GM18868 (cell line): Measurements from ENCODE around the gene STUB1.
A peak's percentile ranks its signal among the peaks of the same experiment; 100 is the strongest.

ENCODE experiments used
- ATAC-seq: cut with Tn5 transposase; IDR thresholded peaks from one replicate; pipeline ENCODE4 v1.9.1; 2021; ENCODE audit warnings: mild to moderate bottlenecking, moderate library complexity; ENCODE audit not compliant: unreplicated experiment

STUB1 gene

DNA sequence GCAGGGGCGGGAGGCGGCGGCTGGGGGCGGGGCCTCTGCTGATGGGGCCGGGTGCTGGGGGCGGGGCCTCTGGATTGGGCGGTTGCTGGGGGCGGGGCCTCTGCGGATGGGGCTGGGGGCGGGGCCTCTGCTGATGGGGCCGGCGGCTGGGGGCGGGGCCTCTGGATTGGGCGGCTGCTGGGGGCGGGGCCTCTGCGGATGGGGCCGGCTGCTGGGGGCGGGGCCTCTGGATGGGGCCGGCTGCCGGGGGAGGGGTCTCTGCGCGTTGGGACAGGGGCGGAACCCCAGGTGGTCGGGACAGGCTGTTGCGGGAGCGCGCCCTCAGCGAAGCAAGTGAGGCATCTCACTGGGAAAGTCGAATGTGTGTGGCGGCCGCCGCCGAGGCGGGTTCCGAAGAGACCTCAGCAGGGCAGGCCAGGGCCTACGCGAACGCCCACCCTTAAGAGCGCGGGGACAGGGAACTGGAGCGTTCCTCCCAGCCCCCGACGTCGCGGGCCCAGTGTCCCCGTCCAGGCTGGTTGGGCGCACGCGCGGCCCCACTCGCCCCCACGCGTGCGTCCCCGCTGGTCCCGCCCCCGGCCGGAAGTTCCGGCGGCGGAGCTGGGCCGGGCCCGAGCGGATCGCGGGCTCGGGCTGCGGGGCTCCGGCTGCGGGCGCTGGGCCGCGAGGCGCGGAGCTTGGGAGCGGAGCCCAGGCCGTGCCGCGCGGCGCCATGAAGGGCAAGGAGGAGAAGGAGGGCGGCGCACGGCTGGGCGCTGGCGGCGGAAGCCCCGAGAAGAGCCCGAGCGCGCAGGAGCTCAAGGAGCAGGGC is at the start of gene STUB1:
TSS of gene STUB1 (plus strand) at position 597 of the 811 bp plus-strand sequence. CDS start at position 713, 116 bp downstream.
- ATAC-seq, result peak; percentile 37

DNA sequence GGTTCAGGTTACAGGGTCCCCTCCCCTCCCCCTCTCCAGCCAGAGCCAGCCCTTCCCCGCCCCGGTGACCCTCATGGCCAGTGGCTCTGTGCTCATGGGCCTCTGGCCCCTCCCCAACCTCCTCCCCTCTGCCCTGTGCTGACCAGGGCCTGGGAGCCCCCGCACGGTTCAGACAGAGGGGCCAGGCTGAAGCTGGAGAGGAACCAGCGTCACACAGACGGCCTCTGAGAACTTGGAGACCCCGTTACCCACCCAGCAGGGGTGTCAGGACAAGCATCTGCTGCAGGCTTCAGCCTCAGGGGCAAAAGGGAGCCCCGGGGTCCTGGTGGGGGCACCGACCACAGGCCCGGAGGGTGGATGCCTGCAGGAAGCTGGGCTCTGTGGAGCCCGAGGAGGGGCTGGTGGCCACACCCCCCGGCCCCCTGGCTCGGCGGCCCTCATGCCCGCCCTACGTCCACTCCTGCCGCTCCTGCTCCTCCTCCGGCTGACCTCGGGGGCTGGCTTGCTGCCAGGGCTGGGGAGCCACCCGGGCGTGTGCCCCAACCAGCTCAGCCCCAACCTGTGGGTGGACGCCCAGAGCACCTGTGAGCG is 49.3 kb upstream of the STUB1 start, which contains the start of gene WFIKKN1:
TSS of gene WFIKKN1 (plus strand) at position 171 of the 591 bp plus-strand sequence. CDS start at position 440, 269 bp downstream.
- ATAC-seq, result no peak

DNA sequence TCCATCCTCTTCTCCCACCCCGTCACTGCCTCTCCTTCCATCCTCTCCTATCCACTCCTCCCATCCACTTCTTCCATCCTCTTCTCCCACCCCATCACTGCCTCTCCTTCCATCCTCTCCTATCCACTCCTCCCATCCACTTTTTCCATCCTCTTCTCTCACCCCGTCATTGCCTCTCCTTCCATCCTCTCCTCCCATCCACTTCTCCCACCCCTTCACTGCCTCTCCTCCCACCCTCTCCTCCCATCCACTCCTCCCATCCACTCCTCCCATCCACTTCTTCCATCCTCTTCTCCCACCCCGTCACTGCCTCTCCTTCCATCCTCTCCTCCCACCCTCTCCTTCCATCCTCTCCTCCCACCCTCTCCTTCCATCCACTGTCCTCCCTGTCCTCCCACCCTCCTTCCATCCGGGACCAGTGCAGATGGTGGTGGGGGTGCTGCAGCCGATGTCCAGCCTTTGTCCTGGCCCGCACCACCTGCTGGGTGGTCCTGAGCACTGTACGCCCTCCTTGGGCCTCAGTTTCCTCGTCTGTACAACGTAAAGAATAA is 48.3 kb upstream of the STUB1 start:
- no peak for ATAC-seq

DNA sequence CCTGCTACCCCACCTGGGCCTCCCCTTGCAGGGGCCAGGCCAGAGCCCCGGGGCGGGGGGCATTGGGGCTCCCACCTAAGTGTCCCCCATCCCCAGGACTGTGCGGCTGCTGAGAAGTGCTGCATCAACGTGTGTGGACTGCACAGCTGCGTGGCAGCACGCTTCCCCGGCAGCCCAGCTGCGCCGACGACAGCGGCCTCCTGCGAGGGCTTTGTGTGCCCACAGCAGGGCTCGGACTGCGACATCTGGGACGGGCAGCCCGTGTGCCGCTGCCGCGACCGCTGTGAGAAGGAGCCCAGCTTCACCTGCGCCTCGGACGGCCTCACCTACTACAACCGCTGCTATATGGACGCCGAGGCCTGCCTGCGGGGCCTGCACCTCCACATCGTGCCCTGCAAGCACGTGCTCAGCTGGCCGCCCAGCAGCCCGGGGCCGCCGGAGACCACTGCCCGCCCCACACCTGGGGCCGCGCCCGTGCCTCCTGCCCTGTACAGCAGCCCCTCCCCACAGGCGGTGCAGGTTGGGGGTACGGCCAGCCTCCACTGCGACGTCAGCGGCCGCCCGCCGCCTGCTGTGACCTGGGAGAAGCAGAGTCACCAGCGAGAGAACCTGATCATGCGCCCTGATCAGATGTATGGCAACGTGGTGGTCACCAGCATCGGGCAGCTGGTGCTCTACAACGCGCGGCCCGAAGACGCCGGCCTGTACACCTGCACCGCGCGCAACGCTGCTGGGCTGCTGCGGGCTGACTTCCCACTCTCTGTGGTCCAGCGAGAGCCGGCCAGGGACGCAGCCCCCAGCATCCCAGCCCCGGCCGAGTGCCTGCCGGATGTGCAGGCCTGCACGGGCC is 47.5 kb upstream of the STUB1 start:
- ATAC-seq, result no peak

DNA sequence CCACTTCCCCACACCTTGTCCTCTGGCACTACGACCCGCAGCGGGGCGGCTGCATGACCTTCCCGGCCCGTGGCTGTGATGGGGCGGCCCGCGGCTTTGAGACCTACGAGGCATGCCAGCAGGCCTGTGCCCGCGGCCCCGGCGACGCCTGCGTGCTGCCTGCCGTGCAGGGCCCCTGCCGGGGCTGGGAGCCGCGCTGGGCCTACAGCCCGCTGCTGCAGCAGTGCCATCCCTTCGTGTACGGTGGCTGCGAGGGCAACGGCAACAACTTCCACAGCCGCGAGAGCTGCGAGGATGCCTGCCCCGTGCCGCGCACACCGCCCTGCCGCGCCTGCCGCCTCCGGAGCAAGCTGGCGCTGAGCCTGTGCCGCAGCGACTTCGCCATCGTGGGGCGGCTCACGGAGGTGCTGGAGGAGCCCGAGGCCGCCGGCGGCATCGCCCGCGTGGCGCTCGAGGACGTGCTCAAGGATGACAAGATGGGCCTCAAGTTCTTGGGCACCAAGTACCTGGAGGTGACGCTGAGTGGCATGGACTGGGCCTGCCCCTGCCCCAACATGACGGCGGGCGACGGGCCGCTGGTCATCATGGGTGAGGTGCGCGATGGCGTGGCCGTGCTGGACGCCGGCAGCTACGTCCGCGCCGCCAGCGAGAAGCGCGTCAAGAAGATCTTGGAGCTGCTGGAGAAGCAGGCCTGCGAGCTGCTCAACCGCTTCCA is 46.7 kb upstream of the STUB1 start:
- no peak for ATAC-seq

DNA sequence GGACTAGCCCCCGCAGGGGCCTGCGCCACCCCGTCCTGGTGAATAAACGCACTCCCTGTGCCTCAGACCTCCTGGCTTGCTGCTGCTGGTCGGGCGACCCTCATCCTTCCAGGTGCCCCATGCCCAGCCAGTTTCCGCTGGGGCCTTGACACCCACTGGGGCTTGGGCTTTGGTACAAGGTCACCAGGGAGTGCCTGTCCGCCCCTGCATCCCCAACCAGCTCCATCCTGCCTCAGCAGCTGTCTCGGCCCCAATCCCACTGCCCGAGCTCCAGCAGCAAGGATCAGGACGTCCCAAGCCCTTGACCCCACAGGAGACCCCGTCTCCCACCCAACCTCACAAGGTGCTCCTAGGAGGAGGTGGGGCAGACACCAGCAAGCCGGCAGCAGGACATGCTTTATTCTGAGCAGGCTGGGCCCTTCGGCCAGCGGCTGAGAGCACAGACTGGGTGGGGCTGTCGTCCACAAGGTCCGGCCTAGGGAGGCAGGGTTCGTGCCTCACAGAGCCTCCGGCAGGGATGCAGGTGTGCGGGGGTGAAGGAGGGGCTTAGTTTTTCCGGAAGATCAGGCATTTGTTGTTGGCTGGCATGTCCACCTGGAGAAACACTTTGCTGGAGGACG is 46.0 kb upstream of the STUB1 start:
- ATAC-seq, result no peak

DNA sequence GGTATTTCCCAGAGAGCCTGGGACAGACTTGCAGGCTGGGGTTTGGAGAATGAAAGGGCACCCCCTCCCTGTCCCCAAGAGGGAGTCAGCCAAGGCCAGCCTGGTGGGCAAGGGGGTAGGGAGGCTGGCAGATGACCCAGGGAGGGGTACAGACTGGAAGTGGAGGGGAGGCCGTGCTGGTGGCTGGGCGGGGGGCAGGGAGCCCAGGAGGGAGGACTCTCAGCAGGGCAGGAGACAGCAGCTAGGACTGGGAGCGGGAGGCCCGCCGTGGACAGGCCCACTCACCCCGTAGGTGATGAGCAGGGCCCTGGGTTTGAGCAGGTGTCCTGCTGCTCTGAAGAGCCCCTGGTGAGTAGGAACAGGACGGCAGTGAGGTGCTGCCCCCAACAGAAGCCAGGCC is 45.2 kb upstream of the STUB1 start:
- ATAC-seq, result no peak

DNA sequence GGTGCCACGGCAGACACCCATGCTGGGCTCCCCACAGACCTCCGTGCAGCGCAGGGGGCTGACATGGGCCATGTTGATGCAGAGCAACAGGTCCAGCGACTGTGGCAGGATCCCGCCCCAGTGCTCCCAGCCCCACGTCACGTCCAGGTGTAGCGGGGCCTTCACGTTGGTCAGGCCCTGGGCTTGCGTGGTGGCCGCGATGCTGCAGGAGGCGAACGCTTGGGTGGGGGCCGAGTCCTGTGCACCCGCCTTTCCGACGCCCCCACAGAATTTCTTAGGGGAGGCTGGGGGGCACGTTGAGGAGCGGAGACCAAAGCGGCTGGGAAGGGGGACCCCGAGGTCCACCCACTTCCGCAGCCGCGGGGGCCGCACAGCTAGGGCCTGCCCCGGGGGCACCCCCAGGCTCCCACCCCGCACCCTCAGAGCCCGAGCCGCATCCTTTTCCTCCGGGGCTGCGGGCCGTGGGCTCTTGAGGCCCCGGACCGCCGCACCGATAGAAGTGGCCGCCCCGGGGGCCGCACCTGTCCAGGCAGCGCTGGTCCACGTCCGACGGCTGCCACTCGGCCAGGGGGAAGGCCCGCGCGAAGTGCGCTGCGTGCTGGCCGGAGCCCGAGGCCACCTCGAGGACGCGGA is 44.5 kb upstream of the STUB1 start:
- ATAC-seq, result no peak

DNA sequence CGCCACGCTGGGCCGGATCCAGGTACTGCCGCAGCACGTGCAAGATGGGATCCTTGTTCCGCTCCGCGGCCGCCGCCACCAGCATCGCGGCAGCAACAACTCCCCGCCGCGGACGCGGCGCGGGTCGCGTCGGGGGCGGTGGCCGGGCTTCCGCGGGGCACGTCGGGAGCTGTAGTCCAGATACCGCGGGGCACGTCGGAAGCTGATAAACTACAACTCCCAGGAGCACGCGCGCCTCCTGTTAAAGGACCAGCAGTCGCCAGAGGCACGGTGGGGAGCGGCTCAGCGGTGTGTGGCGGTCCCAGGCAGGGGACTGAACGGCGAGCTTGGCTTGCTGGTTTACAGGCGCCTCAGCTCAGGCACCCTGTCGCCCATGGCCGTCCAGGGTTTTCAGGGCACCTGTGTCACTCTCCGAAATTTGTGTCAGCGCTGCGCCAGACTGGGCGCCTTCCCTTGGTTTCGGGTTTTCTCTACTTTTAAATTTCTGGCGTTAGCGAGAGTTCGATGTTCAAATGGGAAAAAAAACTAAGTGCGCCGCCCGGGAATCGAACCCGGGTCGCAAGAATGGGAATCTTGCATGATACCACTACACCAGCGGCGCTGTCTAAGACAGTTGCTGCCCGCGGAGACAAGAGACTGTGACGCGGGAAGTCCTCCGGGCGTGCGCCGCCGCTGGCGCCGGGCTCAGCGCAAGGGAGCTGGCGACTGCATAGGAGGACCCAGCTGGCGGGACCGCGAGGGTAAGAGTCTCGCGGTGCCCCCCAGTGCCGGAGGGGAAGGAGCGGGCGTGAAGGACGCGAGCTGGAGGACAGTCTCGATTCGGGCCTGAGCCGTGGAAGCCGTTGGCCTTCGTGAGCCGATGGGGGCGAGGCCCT is 43.8 kb upstream of the STUB1 start, which contains the start of gene METTL26:
TSS of gene METTL26 (minus strand) at position 100 of the 875 bp plus-strand sequence. CDS start at position 85, 15 bp downstream.
- peak; percentile 75 for ATAC-seq

DNA sequence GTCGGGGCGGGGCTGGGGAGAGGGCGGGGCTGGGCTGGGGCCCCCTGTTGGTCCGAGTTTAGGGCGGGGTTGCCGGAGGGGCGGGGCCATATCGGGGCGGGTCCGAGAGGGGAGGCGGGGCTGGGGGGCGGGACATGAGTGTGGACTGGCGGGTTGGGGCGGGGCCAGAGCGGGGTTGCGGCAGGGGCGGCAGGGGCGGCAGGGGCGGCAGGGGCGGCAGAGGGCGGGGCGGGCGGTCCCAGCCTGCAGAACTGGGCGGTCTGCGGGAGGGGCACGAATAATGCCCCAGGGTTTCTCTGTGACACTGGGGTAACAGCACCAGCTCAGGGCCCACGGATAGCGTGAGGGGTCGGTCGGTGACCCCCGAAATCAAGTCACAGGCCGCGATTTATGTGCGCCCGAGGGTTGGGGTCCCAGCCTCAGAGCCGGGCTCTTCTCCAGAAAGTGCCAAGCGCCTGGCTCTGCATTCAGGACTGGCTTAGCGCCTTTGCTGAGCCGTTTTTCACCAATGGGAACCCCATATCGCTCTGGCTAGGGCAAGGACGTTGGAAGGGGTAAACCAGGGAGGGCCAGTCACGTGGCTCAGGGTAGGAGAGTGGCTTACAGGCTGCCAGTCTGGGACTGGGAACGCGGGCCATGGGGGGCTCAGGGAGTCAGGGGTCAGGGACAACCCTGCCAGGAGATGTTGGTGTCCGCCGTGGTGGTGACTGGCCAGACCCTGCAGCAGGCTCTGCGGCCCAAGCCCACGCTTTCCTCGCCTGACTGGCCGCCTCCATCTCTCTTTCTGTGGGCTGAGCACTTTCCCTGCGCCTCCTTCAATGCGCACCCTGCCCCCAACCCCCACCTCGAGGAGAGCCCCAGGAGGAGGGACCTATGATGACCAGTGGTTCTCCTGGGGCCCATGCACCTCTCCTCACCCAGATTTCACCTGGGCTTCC is 42.9 kb upstream of the STUB1 start:
- no peak for ATAC-seq

DNA sequence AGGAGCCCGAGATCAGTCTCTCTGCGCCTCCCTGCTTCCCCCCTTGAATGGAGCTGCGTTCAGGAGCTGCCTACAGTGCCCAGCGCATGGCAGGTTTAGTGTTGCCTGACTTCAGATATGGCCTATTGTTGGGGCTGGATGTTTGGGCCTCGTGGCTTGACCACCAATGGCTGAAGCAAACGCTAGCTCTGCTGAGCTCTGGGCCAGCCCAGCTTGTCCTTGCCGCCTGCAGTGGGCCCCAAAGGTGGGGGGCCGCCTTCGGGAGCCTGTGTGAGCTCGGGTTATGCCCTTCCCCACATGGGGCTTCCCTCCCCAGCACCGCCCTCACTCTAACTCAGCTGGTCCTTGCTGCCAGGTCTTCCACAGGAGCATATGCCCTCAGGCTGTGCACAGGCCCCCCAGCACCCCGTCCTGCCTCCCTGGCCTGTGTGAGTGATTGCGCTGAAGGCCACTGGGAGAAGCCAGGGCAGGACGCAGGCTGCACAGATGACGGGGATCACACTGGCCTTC is 42.1 kb upstream of the STUB1 start:
- ATAC-seq, result no peak

DNA sequence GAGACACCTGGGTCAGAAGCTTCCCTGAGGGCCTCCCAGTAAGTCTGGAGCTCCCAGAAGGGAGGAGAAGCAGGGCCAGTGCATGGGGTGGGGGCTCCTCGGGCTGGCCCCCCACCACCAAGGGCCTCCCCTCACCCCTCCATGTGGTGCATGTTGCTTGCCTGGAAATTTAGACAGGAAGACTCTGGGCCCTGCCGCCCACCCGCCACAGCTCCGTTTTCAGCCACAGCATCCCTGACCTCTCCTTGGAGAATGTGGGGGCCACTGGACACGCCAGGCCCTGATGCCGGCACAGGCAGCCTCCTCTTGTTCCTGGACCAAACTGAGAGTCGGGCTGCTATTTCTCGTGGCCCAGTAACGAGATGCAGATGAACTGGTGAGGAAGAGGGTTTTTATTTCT is 41.4 kb upstream of the STUB1 start:
- ATAC-seq, result no peak

DNA sequence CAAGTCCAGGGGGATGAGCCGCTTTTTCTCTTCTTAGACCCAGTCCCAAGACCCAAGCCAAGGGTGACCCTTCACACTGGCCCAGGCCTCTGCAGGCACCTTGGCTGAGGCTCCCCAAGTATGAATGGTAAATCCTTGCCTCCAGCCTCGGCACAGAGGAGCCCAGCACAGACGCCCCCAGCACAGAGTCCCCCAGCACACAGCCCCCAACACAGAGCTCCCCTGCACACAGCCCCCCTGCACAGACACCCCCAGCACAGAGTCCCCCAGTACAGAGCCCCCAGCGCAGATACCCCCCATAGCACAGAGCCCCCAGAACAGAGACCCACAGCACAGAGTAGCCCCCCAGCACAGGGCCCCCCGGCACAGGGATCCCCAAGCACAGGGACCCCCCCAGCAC is 39.6 kb upstream of the STUB1 start:
- no peak for ATAC-seq

DNA sequence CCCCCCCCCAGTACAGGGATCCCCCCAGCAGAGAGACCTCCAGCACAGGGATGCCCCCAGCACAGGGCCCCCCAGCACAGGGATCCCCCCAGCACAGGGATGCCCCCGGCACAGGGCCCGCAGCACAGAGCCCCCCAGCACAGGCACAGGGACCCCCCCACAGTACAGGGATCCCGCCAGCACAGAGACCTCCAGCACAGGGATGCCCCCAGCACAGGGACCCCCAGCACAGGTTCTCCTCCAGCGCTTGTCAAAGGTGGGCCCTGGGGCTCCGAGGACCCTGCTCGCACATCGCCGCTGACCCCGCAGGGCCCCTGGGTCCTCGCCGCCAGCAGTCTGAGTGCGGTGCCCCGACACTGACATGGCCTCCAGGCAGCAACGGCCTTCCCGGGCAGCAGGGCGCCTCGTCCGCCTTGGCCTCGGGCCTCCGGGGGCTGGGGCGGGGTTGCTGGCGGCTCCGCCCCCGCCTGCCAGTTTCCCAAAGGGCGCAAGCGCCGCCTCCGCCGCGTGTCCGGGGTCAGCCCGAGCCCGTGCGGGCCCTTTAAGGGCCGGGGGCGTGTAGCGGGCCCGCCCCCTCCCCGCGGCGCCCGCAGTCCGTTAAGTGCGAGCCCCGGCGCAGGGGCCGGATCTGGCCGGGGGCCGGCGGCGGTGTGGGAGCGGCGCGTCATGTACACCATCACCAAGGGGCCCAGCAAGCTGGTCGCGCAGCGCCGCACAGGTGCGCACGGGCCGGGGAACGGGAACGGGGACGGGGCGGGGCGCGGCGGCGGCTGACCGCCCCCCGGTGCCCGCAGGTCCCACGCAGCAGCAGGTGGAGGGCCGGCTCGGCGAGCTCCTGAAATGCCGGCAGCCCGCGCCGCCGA is 38.7 kb upstream of the STUB1 start, which contains the start of gene MCRIP2:
TSS of gene MCRIP2 (plus strand) at position 503 of the 863 bp plus-strand sequence. CDS start at position 667, 164 bp downstream.
- ATAC-seq, result no peak

DNA sequence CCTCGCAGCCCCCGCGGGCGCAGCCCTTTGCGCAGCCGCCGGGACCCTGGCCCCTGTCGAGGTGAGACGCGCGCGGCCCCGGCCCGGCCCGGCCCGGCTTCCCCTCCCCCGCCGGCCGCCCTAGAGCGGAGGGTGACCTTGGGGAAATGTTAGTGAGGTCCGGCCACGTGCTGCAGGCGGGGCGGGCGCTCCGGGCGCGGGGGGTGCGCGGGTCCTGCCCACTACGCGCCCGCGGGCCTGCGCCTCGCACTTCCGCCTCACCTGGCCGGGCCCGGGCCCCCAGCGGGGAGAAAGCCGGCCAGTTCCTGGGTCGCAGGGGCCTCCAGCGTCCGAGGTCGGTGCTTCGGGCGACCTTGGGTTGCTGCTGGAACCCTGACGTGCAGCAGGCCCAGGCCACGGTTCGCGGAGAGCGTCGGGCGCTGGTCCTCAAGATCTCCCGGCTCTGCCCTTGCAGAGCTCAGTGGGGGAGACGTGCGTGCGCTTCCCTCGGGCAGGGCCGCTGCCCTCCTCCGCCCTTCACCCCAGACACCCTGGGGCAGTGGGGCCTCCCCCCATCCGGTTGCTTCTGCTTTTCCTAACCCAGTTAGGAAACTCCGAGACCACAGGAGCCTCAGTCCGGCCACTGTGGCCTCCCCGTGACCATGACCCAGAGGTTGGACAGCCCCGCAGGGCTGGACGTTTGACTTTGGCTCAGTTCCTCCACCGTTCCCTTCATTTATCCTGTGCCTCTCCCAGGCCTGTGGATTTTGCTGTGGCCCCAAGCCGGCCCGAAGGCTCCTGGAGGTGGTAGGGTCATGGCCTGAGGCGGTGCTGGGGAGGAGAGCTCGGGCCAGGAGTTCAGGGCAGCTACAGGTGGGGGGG is 37.8 kb upstream of the STUB1 start:
- no peak for ATAC-seq
